HG03060 (cell line): Measurements from ENCODE around the gene SLC39A11.
"Not testable (repeated sequence)": the region's sequence is repeated elsewhere in the genome, so short reads cannot be mapped to it uniquely, and the experiment has no call there.

Experiments used
- ATAC-seq: cut with Tn5 transposase; IDR thresholded peaks from one replicate; pipeline ENCODE4 v1.9.1; 2021; ENCODE audit warnings: low read depth, moderate number of reproducible peaks; ENCODE audit not compliant: unreplicated experiment

The SLC39A11 gene

DNA sequence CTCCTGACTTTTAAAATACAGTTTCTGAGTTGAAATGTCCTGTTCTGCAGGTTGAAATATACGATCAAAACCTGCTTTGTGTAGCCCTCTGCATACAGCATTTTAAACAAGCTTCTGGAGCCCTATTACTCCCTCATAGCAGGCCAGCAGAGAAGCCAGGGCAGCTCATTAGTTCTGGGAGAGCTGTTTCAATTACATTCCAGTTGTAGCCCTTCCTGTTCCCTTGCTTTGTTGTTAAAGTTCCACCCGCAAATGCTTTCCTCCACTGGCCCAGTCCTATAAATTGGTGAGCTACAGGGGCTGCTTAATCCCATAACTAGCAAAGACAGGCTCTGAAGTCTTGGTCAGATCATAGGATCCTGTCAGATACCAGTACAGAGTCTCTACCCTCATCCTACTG is 162.5 kb downstream of the SLC39A11 start:
- ATAC-seq, result no peak

DNA sequence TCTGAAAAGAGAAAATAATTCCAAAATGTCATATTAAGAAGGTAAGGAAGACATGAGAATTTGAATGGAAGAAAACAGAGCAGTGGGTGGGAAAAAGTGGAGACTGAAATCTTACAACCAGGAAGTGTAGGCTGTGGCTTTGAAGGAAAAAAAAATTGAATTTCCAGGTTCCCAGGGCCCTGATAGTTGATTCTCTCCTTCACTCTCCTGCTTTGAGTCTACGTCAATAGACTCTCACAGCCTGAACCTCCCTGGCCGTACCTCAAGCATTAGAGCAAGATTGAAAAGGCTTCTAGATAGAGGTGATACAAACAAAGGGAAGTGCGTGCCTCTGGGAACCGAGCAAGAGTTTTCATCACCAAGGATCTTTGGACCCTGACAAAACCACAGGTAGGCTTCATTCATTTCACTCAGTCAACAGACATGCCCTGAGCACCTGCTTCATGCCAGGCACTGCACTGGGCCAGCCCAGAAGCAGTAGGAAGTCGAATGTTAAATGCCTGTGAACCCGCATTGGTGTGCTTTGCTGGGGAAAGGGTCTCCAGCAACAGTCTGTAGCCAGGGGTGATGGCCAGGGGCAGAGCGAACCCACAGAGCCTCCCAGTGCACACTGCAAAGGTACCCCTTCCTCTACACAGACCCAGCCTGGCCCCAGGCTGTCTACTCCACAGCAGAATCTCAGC is 163.9 kb downstream of the SLC39A11 start:
- no peak for ATAC-seq

DNA sequence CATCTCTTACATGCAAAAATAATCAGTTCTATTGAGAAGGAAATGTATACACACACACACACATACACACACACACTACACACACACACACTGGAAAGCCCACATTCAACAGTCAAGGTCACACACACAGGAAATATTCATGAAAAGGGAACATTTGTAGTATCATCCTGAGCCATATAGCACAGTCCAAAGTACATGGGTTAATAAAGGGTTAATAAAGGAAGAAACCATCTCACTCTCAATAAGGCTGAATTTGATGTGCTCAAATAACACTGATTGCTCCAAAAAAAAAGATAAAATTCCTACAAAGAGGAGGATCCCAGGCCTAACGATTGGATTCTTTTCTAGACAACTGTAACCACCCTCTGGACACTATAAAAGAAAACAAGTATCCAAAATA is 164.7 kb downstream of the SLC39A11 start:
- ATAC-seq, result no peak

DNA sequence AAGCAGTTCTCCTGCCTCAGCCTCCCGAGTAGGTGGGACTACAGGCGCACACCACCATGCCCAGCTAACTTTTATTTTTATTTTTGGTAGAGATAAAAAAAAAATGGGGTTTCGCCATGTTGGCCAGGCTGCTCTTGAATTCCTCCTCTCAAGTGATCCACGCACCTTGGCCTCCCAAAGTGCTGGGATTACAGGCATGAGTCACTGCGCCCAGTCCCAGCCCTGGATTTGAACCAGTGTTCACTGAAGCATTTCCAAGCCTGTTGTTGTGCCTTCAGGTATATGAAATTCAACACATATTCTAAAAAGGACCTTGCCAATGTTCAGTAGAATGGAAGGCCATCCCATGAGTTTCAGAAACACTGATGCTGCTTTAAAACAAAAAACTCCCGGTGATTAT is 165.3 kb downstream of the SLC39A11 start:
- ATAC-seq, result no peak

DNA sequence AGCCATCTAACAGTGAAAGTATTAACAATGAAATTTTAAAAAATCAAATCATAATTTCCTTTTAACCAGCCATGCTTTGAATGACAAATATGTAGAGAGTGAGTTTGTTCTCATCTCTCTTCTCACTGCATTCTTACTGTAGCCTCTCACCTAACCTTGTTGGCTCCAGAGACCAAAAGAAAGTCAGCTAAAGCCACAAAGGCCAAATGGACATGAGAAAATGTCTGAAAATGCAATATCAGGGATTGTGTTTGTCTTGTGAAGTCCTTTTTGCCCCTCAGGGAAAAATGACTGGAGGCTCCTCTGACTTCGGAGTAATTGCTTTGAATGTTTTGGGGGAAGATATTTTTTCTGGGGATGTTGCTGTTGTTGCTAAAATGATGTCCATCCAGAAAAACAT is 166.3 kb downstream of the SLC39A11 start:
- no peak for ATAC-seq

DNA sequence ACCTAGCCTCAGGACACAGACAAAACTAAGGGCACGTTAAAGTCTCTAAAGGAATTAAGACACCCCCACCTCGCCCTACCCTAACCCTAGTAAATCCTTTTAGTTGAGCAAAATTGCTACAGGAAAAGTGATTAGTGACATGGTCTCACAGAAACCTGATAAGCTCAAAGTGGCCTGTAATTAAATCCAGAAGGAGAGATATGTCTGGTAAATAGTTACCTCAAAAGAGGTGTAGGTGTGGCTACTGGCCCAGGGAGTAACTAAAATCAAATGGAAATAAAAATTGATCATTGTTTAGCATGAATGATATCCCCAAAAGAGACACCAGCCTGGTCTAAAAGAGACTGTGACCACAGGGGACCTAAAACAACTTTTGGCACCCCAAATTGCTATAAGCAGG is 168.3 kb downstream of the SLC39A11 start:
- no peak for ATAC-seq

DNA sequence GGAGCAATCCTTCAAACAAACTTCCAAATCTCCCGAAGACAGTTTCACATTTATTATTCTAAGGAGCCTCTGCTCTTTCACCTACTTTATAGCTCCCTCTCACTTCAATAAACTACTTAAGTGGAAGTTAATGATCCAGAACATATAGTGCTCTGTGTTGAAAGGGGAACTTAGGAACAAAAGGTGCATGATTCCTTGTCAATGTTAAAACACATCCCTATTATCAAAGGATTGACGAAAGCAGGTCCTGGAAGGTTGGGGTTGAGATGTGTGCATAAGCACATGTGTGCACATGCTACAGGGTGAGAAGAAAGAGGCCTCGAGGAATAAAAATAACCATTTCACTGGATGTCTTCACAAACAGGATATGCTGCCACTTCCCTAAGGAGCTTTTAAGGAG is 170.3 kb downstream of the SLC39A11 start:
- no peak for ATAC-seq

DNA sequence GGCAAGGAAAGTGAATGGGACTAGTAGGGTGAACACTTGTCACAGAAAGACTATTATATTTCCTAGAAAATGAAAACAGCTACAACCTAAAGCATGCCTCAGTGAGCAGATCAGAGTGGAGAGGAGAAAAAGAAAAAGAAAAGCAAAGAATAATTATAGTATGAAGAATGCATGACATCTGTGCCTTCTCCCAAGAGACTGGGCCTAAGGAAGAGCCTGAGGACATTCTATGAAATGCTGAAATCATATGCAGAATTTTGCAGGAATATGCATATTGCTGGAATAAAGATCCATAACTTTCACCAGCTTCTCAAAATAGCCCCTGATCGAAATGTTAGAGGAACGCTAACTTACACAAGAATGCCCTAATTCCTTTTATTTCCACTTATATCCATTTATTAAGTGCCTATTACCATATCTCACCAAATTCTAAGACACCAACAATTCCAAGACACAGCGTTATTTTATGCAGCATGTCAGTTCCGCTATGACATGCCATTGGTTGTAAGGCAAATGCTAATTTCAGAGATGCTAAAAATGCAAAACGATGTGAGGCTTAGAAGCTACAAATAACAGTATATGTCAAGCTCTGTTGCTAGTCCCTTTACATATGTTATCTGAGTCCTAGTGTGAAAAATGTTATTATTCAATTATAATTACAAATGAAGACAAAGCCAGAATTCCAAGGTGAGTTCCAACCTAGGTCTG is 171.0 kb downstream of the SLC39A11 start:
- ATAC-seq, result no peak

DNA sequence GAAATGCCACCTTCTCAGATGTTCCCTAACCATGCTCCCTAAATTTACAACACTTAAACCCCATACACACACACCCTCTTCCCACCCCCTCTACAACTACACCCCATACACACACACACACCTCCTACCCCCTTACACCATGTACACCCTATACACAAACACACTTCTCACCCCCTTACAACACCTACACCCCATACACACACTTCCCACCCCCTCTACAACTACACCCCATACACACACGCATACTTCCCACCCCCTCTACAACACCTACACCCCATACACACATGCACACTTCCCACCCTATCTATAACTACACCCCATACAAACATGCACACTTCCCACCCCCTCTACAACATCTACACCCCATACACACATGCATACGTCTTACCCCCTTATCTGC is 172.0 kb downstream of the SLC39A11 start:
- ATAC-seq, result no peak

DNA sequence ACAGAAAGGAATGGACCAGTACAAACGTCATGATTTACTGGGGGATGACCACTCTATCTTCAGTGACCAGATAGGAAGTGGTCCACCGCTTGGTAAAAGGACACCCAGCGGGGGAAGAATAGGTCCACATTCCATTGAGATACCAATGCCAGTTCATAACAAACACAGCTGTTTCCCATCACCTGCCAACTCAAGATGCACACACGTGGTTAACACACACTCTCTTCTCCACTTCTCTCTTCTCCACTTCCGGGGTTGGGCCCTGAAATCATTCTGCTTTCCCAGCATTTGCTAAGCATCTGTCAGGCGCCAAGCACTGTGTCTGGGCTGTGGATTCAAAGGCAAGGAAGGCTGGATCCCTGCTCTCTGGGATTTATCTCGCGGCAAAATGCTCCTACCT is 175.5 kb downstream of the SLC39A11 start:
- ATAC-seq, result no peak

DNA sequence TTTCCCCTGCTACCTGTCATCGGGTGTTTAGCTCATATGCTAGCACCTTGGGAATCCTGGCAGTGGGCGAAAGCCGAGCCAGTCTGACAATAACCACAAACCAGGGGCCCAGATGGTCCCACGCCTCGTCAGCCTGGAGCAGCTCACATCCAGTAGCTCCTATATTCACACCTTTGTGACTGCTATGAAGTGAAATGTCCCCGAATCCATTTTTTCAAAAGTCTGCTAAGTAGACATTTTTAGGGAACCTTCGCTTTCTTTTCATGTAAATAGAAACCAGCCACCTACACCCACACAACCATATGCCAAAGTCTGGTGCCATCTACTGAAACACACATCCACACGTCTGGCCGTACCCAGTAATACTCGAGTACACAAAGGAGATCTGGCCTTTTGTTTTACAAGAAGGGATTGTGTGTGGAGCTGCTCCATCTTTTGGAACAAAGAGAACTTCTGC is 176.8 kb downstream of the SLC39A11 start:
- ATAC-seq, result no peak

DNA sequence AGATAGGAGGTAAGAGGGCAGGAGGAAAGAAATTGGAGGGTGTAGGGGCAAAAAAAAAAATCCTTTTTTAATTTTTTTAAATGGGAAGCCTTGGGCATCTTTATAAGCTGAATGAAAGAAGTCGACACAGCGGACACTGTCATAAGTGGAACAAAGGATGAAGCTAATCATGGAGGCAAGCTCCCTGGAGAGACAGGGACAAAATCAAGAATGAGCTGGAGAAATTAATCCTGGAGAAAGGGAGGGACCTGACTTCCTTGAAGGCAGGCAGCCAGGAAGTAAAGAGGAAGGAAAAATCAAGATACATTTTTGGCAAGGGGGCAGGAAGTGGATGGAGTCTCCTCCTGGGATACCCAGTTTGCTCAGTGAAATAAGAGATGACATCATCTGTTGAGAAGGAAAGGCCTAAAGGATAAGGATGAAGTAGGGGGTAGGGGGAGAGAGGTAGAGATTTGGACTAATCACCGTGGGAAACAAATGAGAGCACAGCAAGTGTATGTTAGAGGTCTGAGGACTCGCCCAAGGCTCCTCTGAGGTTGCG is 179.3 kb downstream of the SLC39A11 start:
- ATAC-seq, result no peak

DNA sequence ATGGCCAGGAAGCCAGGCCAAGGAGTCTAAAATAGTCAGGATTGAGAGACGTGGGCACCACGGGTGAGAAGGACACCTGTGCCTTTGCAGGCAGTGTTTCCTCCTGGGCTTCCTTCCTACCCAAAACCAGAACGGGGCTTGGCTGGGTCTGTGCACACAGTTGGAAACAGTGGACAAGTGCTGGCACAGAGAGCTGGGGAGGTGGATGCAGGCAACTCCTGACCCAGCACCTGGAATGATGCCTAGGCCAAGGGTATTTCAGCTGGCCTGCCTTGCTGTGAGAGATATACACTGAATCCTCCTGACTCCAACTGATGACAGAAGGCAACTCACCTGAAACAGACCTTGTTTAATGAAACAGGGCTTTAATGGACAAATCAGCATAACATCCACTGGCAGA is 186.2 kb downstream of the SLC39A11 start:
- ATAC-seq, result no peak

DNA sequence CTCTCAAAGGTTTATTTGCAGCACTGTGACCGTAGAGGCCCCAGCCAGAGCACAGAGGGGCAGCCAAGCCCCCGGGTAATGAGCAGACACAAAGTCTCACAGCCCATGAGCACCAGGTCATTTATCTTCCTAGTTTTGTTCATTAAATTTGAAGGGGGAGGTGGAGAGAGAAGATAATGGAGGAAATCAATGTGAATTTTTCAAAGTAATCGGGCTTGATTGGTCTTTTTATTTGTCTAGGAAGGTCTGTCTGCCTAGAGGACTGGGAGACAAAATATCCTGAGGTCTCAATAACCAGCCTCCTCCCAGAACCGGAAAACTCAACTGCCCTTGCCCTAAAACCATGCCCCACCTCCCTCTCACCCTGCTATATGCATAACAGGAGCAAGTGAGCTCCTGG is 189.0 kb downstream of the SLC39A11 start:
- ATAC-seq, result no peak

DNA sequence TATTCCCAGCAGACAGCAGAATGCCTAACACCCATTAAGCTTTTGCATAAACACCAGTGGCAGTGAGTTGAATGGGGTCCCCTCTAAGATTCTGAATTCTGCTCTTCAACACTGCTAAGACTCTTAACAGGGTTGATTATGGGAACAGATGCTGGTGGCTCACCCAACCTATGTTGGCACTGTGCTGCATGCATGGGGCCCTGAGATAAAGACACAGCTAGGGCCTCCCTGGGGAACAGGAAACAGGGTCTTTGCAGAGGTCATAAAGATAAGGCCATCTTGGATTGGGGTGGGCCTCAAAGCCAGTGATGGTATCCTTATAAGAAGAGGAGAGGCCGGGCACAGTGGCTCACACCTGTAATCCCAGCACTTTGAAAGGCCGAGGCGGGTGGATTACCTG is 190.8 kb downstream of the SLC39A11 start:
- ATAC-seq, result no peak

DNA sequence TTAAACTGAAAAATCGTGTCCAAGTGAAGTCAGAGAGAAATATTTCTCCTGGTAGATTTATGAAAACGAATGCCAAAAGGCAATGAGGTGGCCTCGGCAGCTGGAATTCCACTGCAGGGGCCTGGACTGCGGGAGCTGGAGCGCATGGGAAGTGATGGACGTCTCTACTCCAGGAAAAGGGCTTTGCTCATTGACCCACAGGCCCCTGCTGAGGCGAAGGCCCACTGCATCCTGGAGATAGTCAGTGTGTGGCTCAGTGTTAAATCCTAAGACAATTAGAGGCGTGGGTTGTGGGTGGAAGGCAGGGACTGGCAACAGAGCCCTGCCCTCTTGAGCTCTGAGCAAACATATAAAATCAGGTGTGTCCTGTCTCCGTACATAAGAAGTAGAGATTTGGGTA is 191.4 kb downstream of the SLC39A11 start:
- no peak for ATAC-seq

DNA sequence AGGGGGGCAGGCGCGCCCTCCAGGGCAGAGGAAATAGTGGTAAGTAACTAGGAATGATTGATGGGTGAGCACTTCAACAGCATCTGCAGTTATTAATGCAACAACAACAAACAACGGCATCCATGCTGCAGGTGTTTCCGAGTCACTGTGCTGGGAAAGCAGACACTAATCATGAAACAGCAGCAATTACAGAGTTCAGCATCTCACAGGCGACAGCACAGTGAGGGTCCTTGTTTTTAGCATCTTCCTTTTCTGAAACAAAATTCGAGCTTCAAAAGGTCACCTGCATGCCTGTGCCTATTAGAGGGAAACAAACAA is 191.9 kb downstream of the SLC39A11 start:
- ATAC-seq, result no peak

DNA sequence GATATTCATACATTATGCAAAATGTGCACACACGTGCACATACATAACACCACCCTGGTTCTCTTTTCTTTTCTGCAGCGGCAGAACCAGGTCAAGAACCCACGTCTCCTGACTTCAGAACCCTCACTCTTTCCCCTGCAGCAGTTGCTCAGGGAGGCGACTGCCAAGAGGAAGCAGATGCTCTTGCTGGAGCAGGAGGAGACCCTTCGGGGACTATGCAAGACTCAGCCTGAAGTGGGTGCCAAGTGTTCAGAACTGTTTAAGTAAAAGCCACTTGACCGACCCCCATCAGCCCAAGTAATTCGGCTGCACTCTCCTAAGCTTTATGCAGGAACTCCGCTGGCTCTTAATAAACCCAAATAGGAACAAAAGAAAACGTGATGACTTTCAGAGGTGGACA is 193.8 kb downstream of the SLC39A11 start:
- no peak for ATAC-seq

DNA sequence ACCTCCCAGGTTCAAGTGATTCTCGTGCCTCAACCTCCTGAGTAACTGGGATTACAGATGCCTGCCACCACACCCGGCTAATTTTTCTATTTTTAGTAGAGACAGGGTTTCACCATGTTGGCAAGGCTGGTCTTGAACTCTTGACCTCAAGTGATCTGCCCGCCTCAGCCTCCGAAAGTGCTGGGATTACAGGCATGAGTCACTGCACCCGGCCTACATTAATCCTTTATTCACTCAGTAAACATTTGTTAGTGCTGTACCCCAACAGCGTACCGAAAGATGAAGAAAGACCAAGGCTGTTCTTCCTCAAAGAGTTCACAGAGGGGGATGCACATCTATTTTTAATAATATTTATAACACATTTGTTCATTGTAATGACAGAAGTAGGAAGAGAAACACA is 196.2 kb downstream of the SLC39A11 start:
- not testable (repeated sequence) for ATAC-seq

DNA sequence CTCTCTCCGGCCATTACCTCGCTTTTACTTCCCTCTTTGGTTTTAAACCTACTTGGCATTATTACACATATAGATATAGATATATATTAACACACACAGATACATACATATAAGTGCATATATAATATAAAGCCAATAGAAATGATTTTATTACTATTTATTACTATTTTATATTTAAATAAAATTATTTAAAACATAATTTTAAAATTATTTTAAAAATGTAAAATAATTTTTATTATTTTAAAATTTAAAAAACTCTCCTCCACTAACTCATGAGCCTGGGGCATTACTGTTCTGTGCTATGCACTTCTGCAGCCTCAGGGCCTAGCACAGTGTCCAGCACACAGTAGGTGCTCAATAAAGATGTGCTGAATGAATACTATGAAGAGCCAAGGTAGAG is 200.9 kb downstream of the SLC39A11 start:
- ATAC-seq, result no peak

DNA sequence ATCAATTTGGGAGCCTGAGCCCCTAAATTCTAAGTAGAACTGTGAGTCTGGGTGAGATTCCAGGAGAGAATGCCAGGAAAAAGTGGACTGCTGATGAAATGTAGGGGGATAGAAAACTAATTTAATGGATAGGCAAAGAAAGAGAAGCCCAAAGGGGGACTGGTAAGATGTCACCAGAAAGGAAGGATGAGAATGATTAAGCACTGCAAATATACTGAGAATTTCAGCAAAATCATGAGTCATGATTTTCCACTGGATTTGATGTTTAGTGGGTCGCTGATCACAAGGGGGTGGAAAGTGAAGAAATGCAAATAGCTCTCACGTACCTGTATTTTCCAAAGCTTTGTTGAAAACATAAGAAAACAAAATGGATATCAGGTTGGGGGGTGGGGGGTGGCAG is 201.8 kb downstream of the SLC39A11 start:
- no peak for ATAC-seq

DNA sequence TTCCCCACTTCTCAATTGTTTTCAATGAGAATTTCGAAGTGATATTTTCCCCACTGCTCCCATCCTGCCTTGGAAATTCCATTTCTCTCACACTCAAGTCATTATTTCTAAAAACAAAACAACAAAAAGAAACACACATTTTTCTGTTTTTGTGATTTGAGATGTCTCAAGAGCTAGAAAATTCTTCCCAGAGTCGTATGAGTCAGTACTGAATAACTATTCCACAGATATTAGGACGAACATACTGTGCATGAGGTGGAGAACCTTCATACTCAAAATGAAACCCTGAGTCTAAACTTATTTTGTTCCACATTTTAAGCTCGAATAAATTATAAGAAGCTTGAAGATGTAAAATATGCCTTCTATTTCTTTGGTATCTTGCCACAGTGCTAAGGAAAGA is 204.6 kb downstream of the SLC39A11 start:
- ATAC-seq, result no peak
